NCI-H1092 treated with DMSO at 0.1 percent for 48 hours (cell line): Measurements from ENCODE around the gene CMIP.
A peak's percentile ranks its signal among the peaks of the same experiment; 100 is the strongest.

Experiments
- DNase-seq: peaks from one replicate; lab custom pipeline; 2025; lab: John Stamatoyannopoulos, UW

The CMIP gene

GRCh38 chr16:81447383-81448101 lies 2.9 kb downstream of the CMIP start:
- no peak for DNase-seq

GRCh38 chr16:81448154-81449131 lies 3.8 kb downstream of the CMIP start:
- DNase-seq = peak; percentile 22

DNA sequence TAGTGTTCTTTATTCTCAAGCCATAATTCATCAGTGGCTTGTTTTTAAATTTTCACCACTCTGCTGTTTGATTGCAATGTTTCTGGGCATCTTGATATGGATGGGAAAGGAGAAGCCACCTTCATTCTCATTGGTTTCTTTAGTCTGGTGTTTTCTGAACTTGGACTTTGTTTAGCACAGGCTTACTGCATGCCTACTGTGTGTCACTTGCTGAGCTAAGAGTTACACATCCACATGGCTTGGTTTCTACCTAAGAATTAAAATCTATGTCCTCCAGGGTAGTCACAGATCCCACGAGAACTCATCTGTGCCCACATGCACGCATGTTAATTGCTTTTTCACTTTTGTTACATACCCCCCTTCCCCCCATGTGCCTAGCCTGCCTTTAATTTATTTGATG lies 4.6 kb downstream of the CMIP start:
- no peak for DNase-seq

GRCh38 chr16:81449899-81450608 lies 5.4 kb downstream of the CMIP start:
- DNase-seq = no peak

GRCh38 chr16:81450783-81451491 lies 6.3 kb downstream of the CMIP start:
- no peak for DNase-seq

GRCh38 chr16:81451753-81452680 lies 7.4 kb downstream of the CMIP start:
- no peak for DNase-seq

DNA sequence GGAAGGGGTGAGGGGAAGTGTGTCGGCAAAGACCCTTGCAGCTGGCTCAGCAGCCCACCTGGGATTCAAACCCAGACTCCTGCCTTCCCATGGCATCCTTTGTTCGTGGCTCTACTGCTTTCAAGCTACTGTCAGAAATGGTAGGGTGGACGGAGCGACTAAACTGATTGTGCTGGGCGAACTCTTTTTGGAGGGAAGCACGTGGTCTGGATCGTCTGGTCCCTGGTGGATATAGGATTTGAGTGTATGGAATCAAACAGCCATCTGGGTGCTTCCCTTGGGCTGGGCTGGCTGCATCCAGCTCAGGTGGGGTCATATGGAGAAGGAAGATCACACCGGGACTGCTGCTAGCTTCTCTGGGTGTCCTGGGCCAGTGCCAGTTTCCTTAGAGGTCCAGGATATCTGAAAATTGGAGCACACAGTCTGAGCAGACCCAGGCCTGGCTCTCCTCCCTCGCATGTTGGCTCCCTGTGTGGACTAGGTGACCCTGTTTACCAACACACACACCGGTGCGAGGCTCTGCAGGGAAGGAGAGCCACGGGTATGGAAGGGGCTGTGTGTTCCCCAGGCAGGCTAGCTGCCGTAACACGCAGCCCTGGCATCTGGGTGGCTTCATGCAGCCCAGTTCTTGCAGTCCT lies 8.6 kb downstream of the CMIP start:
- DNase-seq = no peak

GRCh38 chr16:81454044-81454443 lies 9.4 kb downstream of the CMIP start:
- DNase-seq = no peak

- no peak for DNase-seq
These were observed 10.4 kb downstream of the CMIP start for GRCh38 chr16:81455006-81455405.

- no peak for DNase-seq
These were observed 11.3 kb downstream of the CMIP start for GRCh38 chr16:81455720-81456494.

GRCh38 chr16:81456523-81457325 lies 12.1 kb downstream of the CMIP start:
- DNase-seq = no peak

DNA sequence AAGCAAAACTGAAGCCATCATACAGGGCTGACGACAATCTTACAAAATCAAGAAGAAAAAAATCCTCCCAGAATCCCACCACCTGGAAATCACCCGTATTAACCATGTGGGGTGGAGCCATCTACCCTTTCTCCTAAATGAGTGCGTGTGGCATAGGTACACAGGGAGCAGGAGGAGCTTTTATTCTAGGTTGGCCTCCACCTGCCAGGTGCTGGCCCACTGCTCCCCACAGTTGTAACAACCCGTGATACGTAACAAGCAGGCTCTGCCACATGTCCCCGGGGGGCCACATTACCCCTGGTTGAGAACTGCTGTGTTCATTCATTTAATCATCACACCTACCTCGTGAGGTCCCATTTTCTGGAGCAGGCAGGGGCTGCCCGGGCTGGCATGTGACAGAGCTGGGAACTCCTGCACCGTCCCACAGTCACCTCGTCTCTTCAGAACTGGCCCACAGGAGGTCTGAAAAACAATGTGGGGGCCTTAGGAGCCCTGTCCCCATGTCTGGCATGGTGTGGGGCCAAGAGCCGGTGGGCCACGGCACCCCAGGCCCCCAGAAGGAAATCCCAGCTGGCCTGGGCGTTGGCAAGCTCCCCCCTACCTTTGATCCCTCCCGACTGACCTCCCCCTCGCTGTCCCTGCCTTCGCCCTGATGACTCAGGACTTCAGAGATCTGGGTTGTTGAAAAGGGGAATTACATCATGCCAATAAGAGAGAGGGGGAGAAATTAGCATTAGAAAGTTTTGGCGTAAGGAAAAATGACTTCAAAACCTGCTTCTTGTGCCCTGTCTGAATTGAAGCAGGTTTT lies 12.9 kb downstream of the CMIP start:
- no peak for DNase-seq

GRCh38 chr16:81458149-81458669 lies 13.6 kb downstream of the CMIP start:
- DNase-seq = no peak

DNA sequence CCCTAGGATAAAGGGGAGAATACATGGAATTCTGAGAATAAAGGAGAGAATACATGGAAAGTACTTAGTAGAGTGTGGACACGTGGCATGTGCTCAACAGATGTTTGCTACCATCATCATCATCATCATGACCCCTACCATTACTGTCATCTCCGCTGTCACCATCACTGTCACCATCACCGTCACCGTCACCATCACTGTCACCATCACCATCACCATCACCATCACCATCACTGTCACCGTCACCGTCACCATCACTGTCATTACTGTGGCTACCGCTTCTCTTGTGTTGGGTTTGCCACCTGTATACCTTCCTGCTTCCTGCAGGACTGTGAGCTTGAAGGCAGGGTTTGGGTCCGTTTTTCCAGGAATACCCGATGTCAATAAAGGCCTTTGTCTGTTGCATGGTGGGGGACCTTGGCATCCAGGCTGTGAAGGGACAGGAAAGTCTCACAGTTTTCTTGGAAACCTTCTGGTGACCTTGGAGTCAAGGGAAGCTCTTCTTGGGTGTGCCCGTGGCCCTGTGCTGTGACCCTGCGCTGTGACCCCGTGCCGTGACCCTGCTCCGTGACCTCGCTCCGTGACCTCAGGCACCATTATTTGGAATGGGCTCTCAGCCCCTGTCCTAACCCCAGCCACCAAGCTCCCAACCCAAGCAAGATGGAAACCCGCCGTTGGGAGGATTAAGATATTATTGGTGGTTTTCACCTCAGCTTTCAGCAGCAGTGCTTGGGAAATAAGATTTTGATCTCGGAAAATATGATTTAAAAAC lies 14.4 kb downstream of the CMIP start:
- DNase-seq = no peak

DNA sequence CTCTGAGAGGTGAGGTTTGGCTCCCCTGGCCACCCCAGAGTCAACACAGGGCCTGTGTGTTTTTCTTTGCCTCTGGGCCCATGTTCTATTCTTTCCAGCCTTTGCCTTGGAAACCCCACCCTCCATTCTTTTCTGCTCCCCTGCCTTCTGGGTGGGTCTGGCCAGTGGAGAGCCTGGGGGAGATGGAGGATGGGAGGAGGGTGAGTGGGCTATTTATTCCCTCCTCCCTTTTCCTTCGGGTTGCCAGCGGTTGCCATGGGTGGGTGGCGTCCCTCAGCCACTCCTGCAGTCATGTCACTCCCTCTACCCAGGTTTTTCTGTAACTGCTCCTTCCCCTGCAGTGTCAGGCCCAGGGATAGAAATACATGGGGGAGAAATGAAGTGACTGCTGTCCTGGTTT lies 15.5 kb downstream of the CMIP start:
- DNase-seq = no peak

DNA sequence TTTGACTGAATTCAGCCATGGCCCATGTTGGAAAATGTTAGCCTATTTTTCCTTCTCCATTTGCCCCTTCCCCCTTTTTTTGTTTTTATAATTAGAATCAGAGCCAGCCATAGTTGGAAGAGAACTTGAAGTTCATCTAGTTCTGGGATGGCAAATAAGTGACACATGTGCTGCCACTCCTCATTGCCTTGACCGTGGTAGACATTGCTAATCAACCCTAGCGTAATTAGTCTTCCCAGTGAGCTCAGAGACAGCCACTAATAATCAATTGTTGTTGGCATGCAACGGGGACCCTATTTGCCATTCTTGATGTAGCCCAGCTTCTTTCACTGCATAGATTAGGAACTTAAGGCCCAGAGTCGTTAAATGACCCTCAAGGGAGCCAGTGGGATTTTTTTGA lies 16.6 kb downstream of the CMIP start:
- DNase-seq = no peak

- no peak for DNase-seq
These were observed 17.2 kb downstream of the CMIP start for GRCh38 chr16:81461766-81462165.
